HG03565 (cell line): ENCODE data around the gene IDE.
"Not testable (repeated sequence)": the region's sequence is repeated elsewhere in the genome, so short reads cannot be mapped to it uniquely, and the experiment has no call there.

Source experiments
- ATAC-seq: cut with Tn5 transposase; IDR thresholded peaks from one replicate; pipeline ENCODE4 v1.9.1; 2021; ENCODE audit warnings: mild to moderate bottlenecking, moderate library complexity; ENCODE audit not compliant: unreplicated experiment

The IDE gene

GRCh38 chr10:92492748-92493240 is 81.1 kb downstream of the IDE start:
- ATAC-seq = no peak

- ATAC-seq = no peak
These were observed 83.5 kb downstream of the IDE start for GRCh38 chr10:92490387-92490786.

GRCh38 chr10:92486637-92487036 is 87.3 kb downstream of the IDE start:
- no peak for ATAC-seq

- ATAC-seq = no peak
These were observed 90.4 kb downstream of the IDE start for GRCh38 chr10:92483539-92483938.

GRCh38 chr10:92480413-92480812 is 93.5 kb downstream of the IDE start:
- ATAC-seq = no peak

GRCh38 chr10:92479547-92479946 is 94.3 kb downstream of the IDE start:
- ATAC-seq = no peak

GRCh38 chr10:92478536-92478935 is 95.4 kb downstream of the IDE start:
- ATAC-seq = no peak

- ATAC-seq = no peak
These were observed 98.5 kb downstream of the IDE start for GRCh38 chr10:92475357-92475868.

GRCh38 chr10:92470026-92470425 is 103.9 kb downstream of the IDE start:
- ATAC-seq = no peak

- no peak for ATAC-seq
These were observed 109.5 kb downstream of the IDE start for GRCh38 chr10:92464364-92464763.

- no peak for ATAC-seq
These were observed 110.3 kb downstream of the IDE start for GRCh38 chr10:92463582-92463981.

GRCh38 chr10:92454955-92455354 is 118.9 kb downstream of the IDE start:
- not testable (repeated sequence) for ATAC-seq

- ATAC-seq = no peak
These were observed 121.6 kb downstream of the IDE start for GRCh38 chr10:92452313-92452712.

GRCh38 chr10:92451431-92451830 is 122.5 kb downstream of the IDE start:
- no peak for ATAC-seq

- ATAC-seq = no peak
These were observed 123.0 kb downstream of the IDE start for GRCh38 chr10:92450896-92451295.

GRCh38 chr10:92440578-92440977 is 133.3 kb downstream of the IDE start:
- no peak for ATAC-seq

GRCh38 chr10:92438220-92438619 is 135.7 kb downstream of the IDE start:
- ATAC-seq = no peak

GRCh38 chr10:92436611-92437010 is 137.3 kb downstream of the IDE start:
- ATAC-seq = no peak

GRCh38 chr10:92436065-92436464 is 137.8 kb downstream of the IDE start:
- not testable (repeated sequence) for ATAC-seq

- ATAC-seq = no peak
These were observed 139.5 kb downstream of the IDE start for GRCh38 chr10:92434385-92434784.

- ATAC-seq = no peak
These were observed 141.3 kb downstream of the IDE start for GRCh38 chr10:92432596-92432995.

GRCh38 chr10:92430103-92430502 is 143.8 kb downstream of the IDE start:
- ATAC-seq = no peak

- ATAC-seq = no peak
These were observed 152.3 kb downstream of the IDE start for GRCh38 chr10:92421550-92421949.
